ENCODE measurements around the gene FLNC.

Gene FLNC

GRCh38 chr7:128805225-128805624 is 25.0 kb upstream of the FLNC start:
- DNase-seq = no peak

GRCh38 chr7:128807191-128807590 is 23.0 kb upstream of the FLNC start:
- no peak for DNase-seq

GRCh38 chr7:128809363-128809762 is 20.8 kb upstream of the FLNC start:
- no peak for DNase-seq

- DNase-seq = no peak
Observed at GRCh38 chr7:128810473-128810872, 19.7 kb upstream of the FLNC start.

- no peak for DNase-seq
Observed at GRCh38 chr7:128810997-128811396, 19.2 kb upstream of the FLNC start.

GRCh38 chr7:128811631-128812430 is 18.4 kb upstream of the FLNC start:
- DNase-seq = no peak

- DNase-seq = no peak
Observed at GRCh38 chr7:128812514-128813168, 17.6 kb upstream of the FLNC start.

- DNase-seq = no peak
Observed at GRCh38 chr7:128814499-128814898, 15.7 kb upstream of the FLNC start.

- DNase-seq = no peak
Observed at GRCh38 chr7:128815289-128815942, 14.8 kb upstream of the FLNC start.

- DNase-seq = no peak
Observed at GRCh38 chr7:128818694-128819093, 11.5 kb upstream of the FLNC start.

- no peak for DNase-seq
Observed at GRCh38 chr7:128821724-128822123, 8.5 kb upstream of the FLNC start.

- DNase-seq = no peak
Observed at GRCh38 chr7:128826512-128826911, 3.7 kb upstream of the FLNC start.

- no peak for DNase-seq
Observed at GRCh38 chr7:128826916-128827247, 3.3 kb upstream of the FLNC start.

- DNase-seq = no peak
Observed at GRCh38 chr7:128827248-128827958, 2.8 kb upstream of the FLNC start.

GRCh38 chr7:128827971-128828711 is 2.1 kb upstream of the FLNC start:
- DNase-seq = no peak

- no peak for DNase-seq
Observed at GRCh38 chr7:128829391-128830166, 627 bp upstream of the FLNC start.

GRCh38 chr7:128831178-128831993 is 1.2 kb downstream of the FLNC start:
- DNase-seq = no peak

- peak; percentile 68 for DNase-seq
Observed at GRCh38 chr7:128831994-128832879, 2.0 kb downstream of the FLNC start.

- no peak for DNase-seq
Observed at GRCh38 chr7:128832880-128833147, 2.6 kb downstream of the FLNC start.

Measured in NCI-H2227 treated with DMSO at 0.1 percent for 48 hours (cell line).